ENCODE results near the gene STAM.
A peak's percentile ranks its signal among the peaks of the same experiment; 100 is the strongest.
"Not testable (repeated sequence)": the region's sequence is repeated elsewhere in the genome, so short reads cannot be mapped to it uniquely, and the experiment has no call there.

The STAM gene

GRCh38 chr10:17675638-17676037 lies 31.7 kb downstream of the STAM start:
- DNase-seq (ENCODE audit: low spot score), result no peak

- no peak for DNase-seq (ENCODE audit: low spot score)
Observed at GRCh38 chr10:17676919-17677318, 33.0 kb downstream of the STAM start.

- DNase-seq (ENCODE audit: low spot score), result no peak
Observed at GRCh38 chr10:17682236-17682946, 38.4 kb downstream of the STAM start.

GRCh38 chr10:17683541-17683940 lies 39.6 kb downstream of the STAM start:
- DNase-seq (ENCODE audit: low spot score), result no peak

GRCh38 chr10:17684537-17684936 lies 40.6 kb downstream of the STAM start:
- DNase-seq (ENCODE audit: low spot score), result no peak

- DNase-seq (ENCODE audit: low spot score), result peak; percentile 31
Observed at GRCh38 chr10:17685233-17685840, 41.4 kb downstream of the STAM start.

- DNase-seq (ENCODE audit: low spot score), result no peak
Observed at GRCh38 chr10:17687117-17687831, 43.3 kb downstream of the STAM start.

- no peak for DNase-seq (ENCODE audit: low spot score)
Observed at GRCh38 chr10:17689137-17689536, 45.2 kb downstream of the STAM start.

- DNase-seq (ENCODE audit: low spot score), result no peak
Observed at GRCh38 chr10:17693009-17693408, 49.1 kb downstream of the STAM start.

- DNase-seq (ENCODE audit: low spot score), result no peak
Observed at GRCh38 chr10:17698696-17699095, 54.7 kb downstream of the STAM start.

- no peak for DNase-seq (ENCODE audit: low spot score)
Observed at GRCh38 chr10:17701301-17701700, 57.4 kb downstream of the STAM start.

- DNase-seq (ENCODE audit: low spot score), result no peak
Observed at GRCh38 chr10:17703706-17704105, 59.8 kb downstream of the STAM start.

GRCh38 chr10:17708821-17709220 lies 64.9 kb downstream of the STAM start:
- no peak for DNase-seq (ENCODE audit: low spot score)

GRCh38 chr10:17709492-17709891 lies 65.5 kb downstream of the STAM start:
- DNase-seq (ENCODE audit: low spot score), result no peak

- no peak for DNase-seq (ENCODE audit: low spot score)
Observed at GRCh38 chr10:17710181-17710580, 66.2 kb downstream of the STAM start.

- DNase-seq (ENCODE audit: low spot score), result no peak
Observed at GRCh38 chr10:17712053-17712452, 68.1 kb downstream of the STAM start.

GRCh38 chr10:17712717-17713471 lies 68.9 kb downstream of the STAM start:
- no peak for DNase-seq (ENCODE audit: low spot score)

GRCh38 chr10:17713758-17714157 lies 69.8 kb downstream of the STAM start:
- DNase-seq (ENCODE audit: low spot score), result no peak

- DNase-seq (ENCODE audit: low spot score), result no peak
Observed at GRCh38 chr10:17716161-17716560, 72.2 kb downstream of the STAM start.

GRCh38 chr10:17722317-17723014 lies 78.5 kb downstream of the STAM start:
- DNase-seq (ENCODE audit: low spot score), result not testable (repeated sequence)

GRCh38 chr10:17725703-17726102 lies 81.8 kb downstream of the STAM start:
- no peak for DNase-seq (ENCODE audit: low spot score)

- DNase-seq (ENCODE audit: low spot score), result no peak
Observed at GRCh38 chr10:17729630-17730029, 85.7 kb downstream of the STAM start.
